ENCODE data around the gene PPFIBP1.

DNA sequence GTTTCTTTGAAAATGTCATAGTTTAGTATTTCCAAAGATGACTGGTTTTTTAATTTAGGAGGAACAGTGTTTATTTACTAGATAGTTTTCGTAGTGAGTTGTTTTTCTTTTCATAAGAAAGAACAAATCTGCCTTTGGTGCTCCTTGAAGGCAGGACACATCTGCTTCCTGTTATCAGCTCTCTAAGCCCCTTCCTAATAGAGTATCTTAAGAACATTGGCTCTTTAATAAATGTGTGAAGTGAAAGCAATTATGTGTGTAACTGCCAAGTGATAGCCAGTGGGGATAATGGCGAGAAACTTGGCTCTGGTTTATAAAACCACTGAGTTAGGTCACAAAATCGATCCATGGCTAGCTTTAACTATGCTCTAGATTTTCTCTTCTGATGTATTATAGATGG, 23.5 kb upstream of the PPFIBP1 start:
- TF ChIP-seq, protein P1, sequence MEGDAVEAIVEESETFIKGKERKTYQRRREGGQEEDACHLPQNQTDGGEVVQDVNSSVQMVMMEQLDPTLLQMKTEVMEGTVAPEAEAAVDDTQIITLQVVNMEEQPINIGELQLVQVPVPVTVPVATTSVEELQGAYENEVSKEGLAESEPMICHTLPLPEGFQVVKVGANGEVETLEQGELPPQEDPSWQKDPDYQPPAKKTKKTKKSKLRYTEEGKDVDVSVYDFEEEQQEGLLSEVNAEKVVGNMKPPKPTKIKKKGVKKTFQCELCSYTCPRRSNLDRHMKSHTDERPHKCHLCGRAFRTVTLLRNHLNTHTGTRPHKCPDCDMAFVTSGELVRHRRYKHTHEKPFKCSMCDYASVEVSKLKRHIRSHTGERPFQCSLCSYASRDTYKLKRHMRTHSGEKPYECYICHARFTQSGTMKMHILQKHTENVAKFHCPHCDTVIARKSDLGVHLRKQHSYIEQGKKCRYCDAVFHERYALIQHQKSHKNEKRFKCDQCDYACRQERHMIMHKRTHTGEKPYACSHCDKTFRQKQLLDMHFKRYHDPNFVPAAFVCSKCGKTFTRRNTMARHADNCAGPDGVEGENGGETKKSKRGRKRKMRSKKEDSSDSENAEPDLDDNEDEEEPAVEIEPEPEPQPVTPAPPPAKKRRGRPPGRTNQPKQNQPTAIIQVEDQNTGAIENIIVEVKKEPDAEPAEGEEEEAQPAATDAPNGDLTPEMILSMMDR (IDR thresholded peaks at IDR 0.05), result no peak
- TF ChIP-seq POLR2A (IDR thresholded peaks at IDR 0.05), result no peak

Data from upper lobe of left lung (tissue), 4 donors.